Neural crest cell (in vitro differentiated cells): ENCODE data around the gene RASSF9. TPM values are rescaled to one million over a fixed set of nuclear protein-coding genes. Genes with fewer than 3 reads are reported as not detected.

Source experiments
- DNase-seq: peaks from one replicate; pipeline ENCODE4 v3.0.0; 2021; ENCODE audit warnings: low read depth, mixed read lengths, low spot score
- H3K27ac Mint-ChIP-seq: one replicate; pipeline ENCODE4 v1.8.0; 2021; ENCODE audit warnings: mild to moderate bottlenecking, mixed read lengths; ENCODE audit not compliant: unreplicated experiment
- H3K27me3 Mint-ChIP-seq: 2 replicates; pipeline ENCODE4 v1.8.0; 2021; ENCODE audit warnings: low read depth, mild to moderate bottlenecking, mixed read lengths
- H3K36me3 Mint-ChIP-seq: 2 replicates; pipeline ENCODE4 v1.8.0; 2021; ENCODE audit warnings: low read depth, mild to moderate bottlenecking, mixed read lengths
- H3K4me1 Mint-ChIP-seq: 2 replicates; pipeline ENCODE4 v1.8.0; 2021; ENCODE audit warnings: mixed read lengths
- H3K4me3 Mint-ChIP-seq: one replicate; pipeline ENCODE4 v1.8.0; 2021; ENCODE audit warnings: mild to moderate bottlenecking, mixed read lengths
- H3K9me3 Mint-ChIP-seq: 2 replicates; pipeline ENCODE4 v1.8.0; 2021; ENCODE audit warnings: mixed read lengths
- CTCF ChIP-seq: fragments of 200-600 bp; sonication (generic); conservative IDR thresholded peaks from 2 replicates; pipeline ENCODE4 v1.5.0; 2021; ENCODE audit warnings: antibody characterized with exemption, mild to moderate bottlenecking
- total RNA-seq: library from RNA; stranded (reverse); gene quantifications from 2 replicates; pipeline ENCODE4 v1.2.1, GENCODE V29; 2021

RASSF9 gene
- total RNA-seq, 1 donor from 2014 or later, result not detected

- Mint-ChIP-seq H3K27ac (no peak overlapping the region), H3K4me1 (no peaks in the 10 kb centered on the region), H3K36me3 (no peaks in the 10 kb centered on the region), H3K4me3 (no peak overlapping the region), H3K27me3 (no peaks in the 10 kb centered on the region), H3K9me3 (peaks cover 3% of the 10 kb centered on the region)
- no peak for TF ChIP-seq CTCF
- DNase-seq, result no peak
Observed at GRCh38 chr12:85821206-85821605, 15.0 kb downstream of the RASSF9 start.

GRCh38 chr12:85820101-85820500 lies 16.1 kb downstream of the RASSF9 start:
- Mint-ChIP-seq H3K36me3 (no peaks in the 10 kb centered on the region), H3K4me3 (no peak overlapping the region), H3K27me3 (no peaks in the 10 kb centered on the region), H3K4me1 (no peaks in the 10 kb centered on the region), H3K27ac (no peak overlapping the region), H3K9me3 (peaks cover 3% of the 10 kb centered on the region)
- no peak for TF ChIP-seq CTCF
- no peak for DNase-seq

- H3K9me3 Mint-ChIP-seq, result no peaks in the 10 kb centered on the region
- no peak for DNase-seq
- H3K36me3 Mint-ChIP-seq, result no peaks in the 10 kb centered on the region
- no peaks in the 10 kb centered on the region for H3K27me3 Mint-ChIP-seq
- H3K27ac Mint-ChIP-seq, result no peak overlapping the region
- no peaks in the 10 kb centered on the region for H3K4me1 Mint-ChIP-seq
- TF ChIP-seq CTCF, result no peak
- no peak overlapping the region for H3K4me3 Mint-ChIP-seq
Observed at GRCh38 chr12:85814741-85815140, 21.5 kb downstream of the RASSF9 start.

GRCh38 chr12:85814071-85814470 lies 22.1 kb downstream of the RASSF9 start:
- H3K27me3 Mint-ChIP-seq, result no peaks in the 10 kb centered on the region
- H3K4me3 Mint-ChIP-seq, result no peak overlapping the region
- H3K4me1 Mint-ChIP-seq, result no peaks in the 10 kb centered on the region
- no peak for TF ChIP-seq CTCF
- H3K27ac Mint-ChIP-seq, result no peak overlapping the region
- H3K9me3 Mint-ChIP-seq, result no peaks in the 10 kb centered on the region
- no peaks in the 10 kb centered on the region for H3K36me3 Mint-ChIP-seq
- DNase-seq, result no peak

GRCh38 chr12:85809500-85809899 lies 26.7 kb downstream of the RASSF9 start:
- TF ChIP-seq CTCF, result no peak
- no peak overlapping the region for H3K4me3 Mint-ChIP-seq
- H3K9me3 Mint-ChIP-seq, result no peaks in the 10 kb centered on the region
- no peaks in the 10 kb centered on the region for H3K36me3 Mint-ChIP-seq
- no peaks in the 10 kb centered on the region for H3K27me3 Mint-ChIP-seq
- no peaks in the 10 kb centered on the region for H3K4me1 Mint-ChIP-seq
- no peak for DNase-seq
- no peak overlapping the region for H3K27ac Mint-ChIP-seq

GRCh38 chr12:85807730-85808129 lies 28.5 kb downstream of the RASSF9 start:
- no peaks in the 10 kb centered on the region for H3K4me1 Mint-ChIP-seq
- no peaks in the 10 kb centered on the region for H3K27me3 Mint-ChIP-seq
- no peak overlapping the region for H3K27ac Mint-ChIP-seq
- no peak for DNase-seq
- no peak overlapping the region for H3K4me3 Mint-ChIP-seq
- no peak for TF ChIP-seq CTCF
- no peaks in the 10 kb centered on the region for H3K36me3 Mint-ChIP-seq
- no peaks in the 10 kb centered on the region for H3K9me3 Mint-ChIP-seq
